CD4-positive, alpha-beta T cell (primary cell): ENCODE data around the gene SKAP2. TPM values are rescaled to one million over a fixed set of nuclear protein-coding genes. Genes with fewer than 3 reads are reported as not detected.

Experiments
- ATAC-seq: fragments of 200-7000 bp; cut with Tn5 transposase; one replicate; pipeline ENCODE4 v1.10.0; 2022; ENCODE audit warnings: mild to moderate bottlenecking; ENCODE audit not compliant: poor library complexity
- CTCF ChIA-PET: fragments of 350-600 bp; sonication (Branson Sonifier 250); formaldehyde crosslinking; loops from one replicate; lab custom pipeline; 2021; ENCODE audit warnings: antibody characterized with exemption, inconsistent platforms; lab: Charles Lee
- POLR2A ChIA-PET: fragments of 350-600 bp; sonication (Branson Sonifier 250); formaldehyde crosslinking; loops from one replicate; lab custom pipeline; 2021; ENCODE audit warnings: antibody characterized with exemption, inconsistent platforms; lab: Charles Lee
- DNase-seq, 14 experiments: peaks; one replicate each; pipeline ENCODE4 v3.0.0-alpha.2; 2013 to 2020; ENCODE audit warnings: mixed read lengths in 2 of 14
- H3K27ac ChIP-seq, 2 donors: one replicate each; pipeline versions ENCODE4 v1.5.1 to v1.7.0; 2013; ENCODE audit warnings: low read length in 2 of 2, low read depth in 1 of 2, mild to moderate bottlenecking in 1 of 2
- H3K27me3 ChIP-seq, 2 experiments: 1 replicate in 1 of 2; 2 replicates in 1 of 2; pipeline versions ENCODE4 v1.6.1 to v1.7.0; 2013; ENCODE audit warnings: low read length in 2 of 2, control low read depth in 1 of 2, mild to moderate bottlenecking in 1 of 2, moderate library complexity in 1 of 2; ENCODE audit not compliant: insufficient read depth in 2 of 2, control insufficient read depth in 1 of 2
- H3K36me3 ChIP-seq: one replicate; pipeline ENCODE4 v1.6.1; 2013; ENCODE audit warnings: low read length, control low read depth; ENCODE audit not compliant: insufficient read depth
- H3K4me1 ChIP-seq: one replicate; pipeline ENCODE4 v1.6.1; 2013; ENCODE audit warnings: low read length, control low read depth; ENCODE audit not compliant: insufficient read depth
- H3K4me3 ChIP-seq: one replicate; pipeline ENCODE4 v1.5.1; 2013; ENCODE audit warnings: mild to moderate bottlenecking, low read length, moderate library complexity
- H3K9me3 ChIP-seq, 2 experiments: 1 replicate in 1 of 2; 2 replicates in 1 of 2; pipeline versions ENCODE4 v1.6.1 to v1.7.0; 2013; ENCODE audit warnings: low read length in 2 of 2, mild to moderate bottlenecking in 2 of 2, control low read depth in 1 of 2, moderate library complexity in 1 of 2; ENCODE audit not compliant: control insufficient read depth in 1 of 2, insufficient read depth in 1 of 2
- H3K27ac Mint-ChIP-seq: one replicate; pipeline ENCODE4 v1.8.0; 2020; ENCODE audit warnings: mixed read lengths
- H3K27me3 Mint-ChIP-seq: one replicate; pipeline ENCODE4 v1.8.0; 2021; ENCODE audit warnings: mixed read lengths
- H3K36me3 Mint-ChIP-seq: one replicate; pipeline ENCODE4 v1.8.0; 2021; ENCODE audit warnings: low read depth, mixed read lengths
- H3K4me1 Mint-ChIP-seq: one replicate; pipeline ENCODE4 v1.8.0; 2021; ENCODE audit warnings: low read depth, mixed read lengths
- H3K4me3 Mint-ChIP-seq: one replicate; pipeline ENCODE4 v1.8.0; 2020; ENCODE audit warnings: mild to moderate bottlenecking, mixed read lengths
- H3K9me3 Mint-ChIP-seq: one replicate; pipeline ENCODE4 v1.8.0; 2020; ENCODE audit warnings: mixed read lengths
- intact Hi-C, 2 experiments: fragments of 100-400 bp; cut with DNase I in 1 of 2; cut with micrococcal nuclease in 1 of 2; formaldehyde crosslinking; loops; one replicate each; pipeline versions ENCODE4 v1.15.1 to v1.9.0; 2023 to 2025; cut with DNase I, micrococcal nuclease
- total RNA-seq, 174 experiments: library from RNA in 2 of 174; stranded (reverse) in 2 of 174; gene quantifications; one replicate each; pipeline ENCODE4 v1.2.3 and lab custom pipeline; 2021 to 2026
- TF ChIP-seq, protein P1 (sequence below): fragments of 200-600 bp; IDR thresholded peaks from one replicate; pipeline ENCODE4 v1.8.0; 2022; ENCODE audit warnings: antibody characterized with exemption, mild to moderate bottlenecking

Gene SKAP2
- total RNA-seq, 2 experiments from 2014 or later: 0.91 to 1.2 TPM

DNA sequence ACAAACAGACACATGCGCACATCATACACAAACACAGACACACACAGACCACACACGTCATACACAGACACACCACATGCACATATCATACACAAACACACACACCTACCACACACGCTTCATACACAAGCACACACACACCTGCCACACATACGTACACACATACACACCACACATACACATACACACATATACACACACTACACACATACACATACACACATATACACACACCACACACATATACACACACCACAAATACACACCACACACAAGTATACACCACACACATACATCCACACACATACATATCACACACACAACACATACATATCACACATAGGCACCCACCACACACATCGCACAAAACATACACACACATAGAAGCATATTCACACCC is 224.7 kb downstream of the SKAP2 start:
- Mint-ChIP-seq H3K27me3 (peaks cover 4% of the 10 kb centered on the region), H3K4me1 (no peaks in the 10 kb centered on the region), H3K4me3 (no peak overlapping the region), H3K36me3 (no peaks in the 10 kb centered on the region), H3K27ac (no peak overlapping the region), H3K9me3 (no peaks in the 10 kb centered on the region)
- DNase-seq (no peak), ATAC-seq (no peak)
- no peak overlapping the region for H3K27ac ChIP-seq
- no peaks in the 10 kb centered on the region for H3K4me1 ChIP-seq
- H3K36me3 ChIP-seq: no peaks in the 10 kb centered on the region
- CTCF ChIA-PET: no interaction called here
- H3K27me3 ChIP-seq: peaks cover 0 to 5% of the 10 kb centered on the region in 2 experiments
- TF ChIP-seq, protein P1, sequence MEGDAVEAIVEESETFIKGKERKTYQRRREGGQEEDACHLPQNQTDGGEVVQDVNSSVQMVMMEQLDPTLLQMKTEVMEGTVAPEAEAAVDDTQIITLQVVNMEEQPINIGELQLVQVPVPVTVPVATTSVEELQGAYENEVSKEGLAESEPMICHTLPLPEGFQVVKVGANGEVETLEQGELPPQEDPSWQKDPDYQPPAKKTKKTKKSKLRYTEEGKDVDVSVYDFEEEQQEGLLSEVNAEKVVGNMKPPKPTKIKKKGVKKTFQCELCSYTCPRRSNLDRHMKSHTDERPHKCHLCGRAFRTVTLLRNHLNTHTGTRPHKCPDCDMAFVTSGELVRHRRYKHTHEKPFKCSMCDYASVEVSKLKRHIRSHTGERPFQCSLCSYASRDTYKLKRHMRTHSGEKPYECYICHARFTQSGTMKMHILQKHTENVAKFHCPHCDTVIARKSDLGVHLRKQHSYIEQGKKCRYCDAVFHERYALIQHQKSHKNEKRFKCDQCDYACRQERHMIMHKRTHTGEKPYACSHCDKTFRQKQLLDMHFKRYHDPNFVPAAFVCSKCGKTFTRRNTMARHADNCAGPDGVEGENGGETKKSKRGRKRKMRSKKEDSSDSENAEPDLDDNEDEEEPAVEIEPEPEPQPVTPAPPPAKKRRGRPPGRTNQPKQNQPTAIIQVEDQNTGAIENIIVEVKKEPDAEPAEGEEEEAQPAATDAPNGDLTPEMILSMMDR: no peak
- intact Hi-C loops: no loop called here
- POLR2A ChIA-PET: no interaction called here
- H3K4me3 ChIP-seq: no peak overlapping the region
- H3K9me3 ChIP-seq: no peaks in the 10 kb centered on the region

DNA sequence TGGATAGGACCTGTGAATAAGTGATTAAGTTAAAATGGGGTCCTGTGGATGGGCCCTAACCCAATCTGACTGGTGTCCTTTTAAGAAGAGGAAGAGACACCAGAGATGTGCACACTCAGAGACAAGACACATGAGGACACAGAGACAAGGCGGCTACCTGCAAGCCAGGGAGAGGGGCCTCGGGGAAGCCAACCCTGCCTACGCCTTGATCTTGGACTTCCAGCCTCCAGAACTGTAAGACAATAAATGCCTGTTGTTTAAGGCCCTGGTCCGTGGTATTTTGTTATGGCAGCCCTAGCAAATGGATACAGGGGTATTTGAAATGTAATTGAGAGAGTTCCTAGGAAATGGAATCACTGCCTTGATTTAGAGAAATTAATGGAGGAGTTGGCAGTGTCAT is 225.3 kb downstream of the SKAP2 start:
- Mint-ChIP-seq H3K36me3 (no peaks in the 10 kb centered on the region), H3K27me3 (peaks cover 8% of the 10 kb centered on the region), H3K27ac (no peak overlapping the region), H3K4me3 (no peak overlapping the region), H3K9me3 (no peaks in the 10 kb centered on the region), H3K4me1 (no peaks in the 10 kb centered on the region)
- no peak for ATAC-seq
- Histone ChIP-seq H3K4me1 (no peaks in the 10 kb centered on the region), H3K36me3 (no peaks in the 10 kb centered on the region), H3K27ac (no peak overlapping the region), H3K9me3 (no peaks in the 10 kb centered on the region), H3K27me3 (peaks cover 0 to 5% of the 10 kb centered on the region in 2 experiments), H3K4me3 (no peak overlapping the region)
- ChIA-PET POLR2A (no interaction called here), CTCF (no interaction called here)
- intact Hi-C loops: no loop called here
- TF ChIP-seq, protein P1: no peak
- DNase-seq: no peak

DNA sequence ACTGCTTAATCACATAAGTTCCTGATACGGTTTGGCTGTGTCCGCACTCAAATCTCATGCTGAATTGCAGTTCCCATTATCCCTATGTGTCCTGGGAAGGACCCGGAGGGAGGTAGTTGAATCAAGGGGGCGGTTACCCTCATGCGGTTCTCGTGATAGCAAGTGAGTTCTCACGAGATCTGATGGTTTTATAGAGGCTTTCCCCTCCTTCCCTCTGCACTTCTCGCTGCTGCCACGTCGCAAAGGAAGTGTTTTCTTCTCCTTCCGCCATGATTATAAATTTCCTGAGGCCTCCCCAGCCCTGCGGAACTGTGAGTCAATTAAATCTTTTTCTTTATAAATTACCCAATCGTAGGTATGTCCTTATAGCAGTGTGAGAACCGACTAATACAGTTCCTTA is 226.2 kb downstream of the SKAP2 start:
- intact Hi-C loops: no loop called here
- ChIA-PET CTCF (no interaction called here), POLR2A (no interaction called here)
- Mint-ChIP-seq H3K4me3 (no peak overlapping the region), H3K27me3 (peaks cover 8% of the 10 kb centered on the region), H3K4me1 (no peaks in the 10 kb centered on the region), H3K27ac (no peak overlapping the region), H3K36me3 (no peaks in the 10 kb centered on the region), H3K9me3 (no peaks in the 10 kb centered on the region)
- no peaks in the 10 kb centered on the region for H3K9me3 ChIP-seq
- ATAC-seq (no peak), DNase-seq (no peak)
- no peak overlapping the region for H3K4me3 ChIP-seq
- no peaks in the 10 kb centered on the region for H3K36me3 ChIP-seq
- H3K4me1 ChIP-seq: peaks cover 4% of the 10 kb centered on the region
- H3K27ac ChIP-seq: no peak overlapping the region
- peaks cover 0 to 3% of the 10 kb centered on the region in 2 experiments for H3K27me3 ChIP-seq
- TF ChIP-seq, protein P1: no peak
